Measurements from ENCODE around the gene RALGAPA2. TPM values are rescaled to one million over a fixed set of nuclear protein-coding genes. Genes with fewer than 3 reads are reported as not detected.

Gene RALGAPA2
- total RNA-seq, 2 experiments from 2014 or later = 14.3 to 17.2 TPM

- DNase-seq (no peak), ATAC-seq (no peak)
- peaks cover 5% of the 10 kb centered on the region for H3K36me3 Mint-ChIP-seq (ENCODE audit: low read depth)
- no peak overlapping the region for H3K27ac Mint-ChIP-seq
- TF ChIP-seq CTCF (IDR thresholded peaks at IDR 0.05) = no peak
- no peaks in the 10 kb centered on the region for H3K9me3 Mint-ChIP-seq
- ChIA-PET POLR2A (no interaction called here), CTCF (interaction anchor here (2.0 kb wide), 1 partner anchor 13 kb away, joined by 8 read pairs; no protein-coding TSS in a partner anchor)
- intact Hi-C loops (cut with micrococcal nuclease) = no loop called here
- no peaks in the 10 kb centered on the region for H3K27me3 Mint-ChIP-seq
- no peak overlapping the region for H3K4me3 Mint-ChIP-seq
- peaks cover 5% of the 10 kb centered on the region for H3K4me1 Mint-ChIP-seq (ENCODE audit: low read depth)
Measured at GRCh38 chr20:20606881-20607280, 105.6 kb downstream of the RALGAPA2 start.

- Mint-ChIP-seq H3K27ac (no peak overlapping the region), H3K9me3 (no peaks in the 10 kb centered on the region), H3K36me3 (ENCODE audit: low read depth) (peaks cover 5% of the 10 kb centered on the region), H3K27me3 (no peaks in the 10 kb centered on the region), H3K4me1 (ENCODE audit: low read depth) (peaks cover 5% of the 10 kb centered on the region), H3K4me3 (no peak overlapping the region)
- ChIA-PET POLR2A (no interaction called here), CTCF (no interaction called here)
- ATAC-seq = no peak
- intact Hi-C loops (cut with micrococcal nuclease) = no loop called here
- TF ChIP-seq CTCF (IDR thresholded peaks at IDR 0.05) = no peak
- DNase-seq = no peak
Measured at GRCh38 chr20:20606050-20606449, 106.4 kb downstream of the RALGAPA2 start.

- DNase-seq (no peak), ATAC-seq (no peak)
- intact Hi-C loops (cut with micrococcal nuclease) = no loop called here
- H3K4me1 Mint-ChIP-seq (ENCODE audit: low read depth) = peaks cover 5% of the 10 kb centered on the region
- no peaks in the 10 kb centered on the region for H3K27me3 Mint-ChIP-seq
- H3K36me3 Mint-ChIP-seq (ENCODE audit: low read depth) = peaks cover 8% of the 10 kb centered on the region
- H3K27ac Mint-ChIP-seq = no peak overlapping the region
- H3K9me3 Mint-ChIP-seq = no peaks in the 10 kb centered on the region
- ChIA-PET POLR2A (no interaction called here), CTCF (interaction anchor here (0.9 to 1.6 kb wide), 2 partner anchors 11 to 220 kb away, joined by 3 to 12 read pairs; no protein-coding TSS in a partner anchor)
- TF ChIP-seq CTCF (IDR thresholded peaks at IDR 0.05) = no peak
- H3K4me3 Mint-ChIP-seq = no peak overlapping the region
Measured at GRCh38 chr20:20604907-20605306, 107.5 kb downstream of the RALGAPA2 start.

- no peak for TF ChIP-seq CTCF (IDR thresholded peaks at IDR 0.05)
- H3K36me3 Mint-ChIP-seq (ENCODE audit: low read depth) = peaks cover 8% of the 10 kb centered on the region
- no peak overlapping the region for H3K4me3 Mint-ChIP-seq
- H3K27me3 Mint-ChIP-seq = no peaks in the 10 kb centered on the region
- ChIA-PET POLR2A (no interaction called here), CTCF (interaction anchor here (0.9 to 1.6 kb wide), 3 partner anchors 10 to 420 kb away, joined by 3 to 12 read pairs (median 3); no protein-coding TSS in a partner anchor)
- no peak overlapping the region for H3K27ac Mint-ChIP-seq
- peaks cover 5% of the 10 kb centered on the region for H3K4me1 Mint-ChIP-seq (ENCODE audit: low read depth)
- no peaks in the 10 kb centered on the region for H3K9me3 Mint-ChIP-seq
- ATAC-seq (no peak), DNase-seq (no peak)
- intact Hi-C loops (cut with micrococcal nuclease) = no loop called here
Measured at GRCh38 chr20:20604357-20604756, 108.1 kb downstream of the RALGAPA2 start.

- H3K36me3 Mint-ChIP-seq (ENCODE audit: low read depth) = peaks cover 9% of the 10 kb centered on the region
- peaks cover 5% of the 10 kb centered on the region for H3K4me1 Mint-ChIP-seq (ENCODE audit: low read depth)
- no peak for TF ChIP-seq CTCF (IDR thresholded peaks at IDR 0.05)
- ATAC-seq = peak; percentile 61
- H3K27me3 Mint-ChIP-seq = no peaks in the 10 kb centered on the region
- DNase-seq = peak; percentile 13
- no peak overlapping the region for H3K4me3 Mint-ChIP-seq
- peak overlapping the region; percentile 52 for H3K27ac Mint-ChIP-seq
- CTCF ChIA-PET = interaction anchor here (1.0 to 1.6 kb wide), 2 partner anchors 9 to 419 kb away, joined by 3 to 12 read pairs; no protein-coding TSS in a partner anchor
- intact Hi-C loops (cut with micrococcal nuclease) = no loop called here
- no peaks in the 10 kb centered on the region for H3K9me3 Mint-ChIP-seq
- POLR2A ChIA-PET = interaction anchor here (0.8 kb wide), 1 partner anchor 16 kb away, joined by 3 read pairs; no protein-coding TSS in a partner anchor
Measured at GRCh38 chr20:20603339-20603990, 109.0 kb downstream of the RALGAPA2 start.
